NCI-H2107 treated with DMSO at 0.1 percent for 48 hours (cell line): ENCODE results near the gene P2RY6.

ENCODE experiments used
- DNase-seq: peaks from one replicate; lab custom pipeline; 2025; ENCODE audit not compliant: unreplicated experiment; lab: John Stamatoyannopoulos, UW

Gene P2RY6

DNA sequence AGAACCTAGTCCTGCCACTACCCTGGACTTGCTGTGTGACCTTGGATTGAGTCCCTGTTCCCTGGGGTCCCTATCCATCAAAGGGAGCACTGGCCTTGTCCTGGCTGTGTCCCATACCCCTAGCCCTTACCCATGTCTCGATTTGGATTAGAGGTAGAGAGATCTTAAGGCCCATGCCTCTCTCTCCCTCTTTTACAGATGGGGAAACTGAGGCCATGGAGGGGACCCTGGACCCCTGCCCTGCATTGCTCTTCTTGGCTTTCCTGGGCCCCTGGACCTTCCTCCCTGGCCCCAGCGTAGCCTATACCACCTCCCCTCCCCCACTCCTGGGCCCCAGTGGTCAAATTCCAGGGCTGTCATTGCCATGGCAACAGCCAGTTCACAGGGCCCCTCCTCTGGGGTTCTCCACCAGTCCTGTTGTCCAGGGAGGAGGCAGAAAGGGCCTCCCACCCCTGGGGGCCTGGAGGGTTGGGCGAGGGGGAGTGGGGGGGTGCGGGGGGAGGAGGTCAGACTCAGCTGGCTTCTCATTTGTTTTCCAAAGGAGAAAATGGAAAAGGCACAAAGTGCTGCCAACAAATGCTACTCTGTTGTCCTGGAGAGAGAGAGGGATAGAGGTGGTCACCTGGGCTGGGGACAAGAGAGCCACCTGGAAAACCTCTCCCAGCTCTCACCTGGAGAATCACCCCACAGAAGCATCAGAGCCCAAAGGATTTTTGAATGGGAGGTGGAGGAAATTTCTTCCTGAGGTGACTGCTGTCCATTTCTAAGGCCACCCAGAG, 59.2 kb downstream of the P2RY6 start:
- DNase-seq, result no peak

DNA sequence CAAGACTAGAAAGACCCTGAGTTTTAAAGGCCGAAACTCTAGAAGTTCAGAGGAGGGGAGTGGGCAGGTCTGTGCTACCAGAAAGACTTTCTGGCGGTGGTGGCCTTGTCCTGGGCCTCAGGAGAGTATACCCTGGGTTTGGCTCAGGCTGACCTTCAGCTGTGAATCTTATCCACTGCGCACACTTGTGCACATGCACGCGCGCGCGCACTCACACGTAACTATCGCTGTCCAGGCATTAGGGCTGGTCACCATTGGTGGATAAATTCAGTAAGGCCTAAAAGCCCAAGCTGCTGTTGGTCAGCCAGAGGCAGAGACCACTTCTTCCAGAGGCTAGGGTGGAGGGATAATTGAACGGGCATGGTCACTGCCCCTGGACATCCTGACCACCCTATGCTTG, 61.0 kb downstream of the P2RY6 start:
- DNase-seq, result no peak

DNA sequence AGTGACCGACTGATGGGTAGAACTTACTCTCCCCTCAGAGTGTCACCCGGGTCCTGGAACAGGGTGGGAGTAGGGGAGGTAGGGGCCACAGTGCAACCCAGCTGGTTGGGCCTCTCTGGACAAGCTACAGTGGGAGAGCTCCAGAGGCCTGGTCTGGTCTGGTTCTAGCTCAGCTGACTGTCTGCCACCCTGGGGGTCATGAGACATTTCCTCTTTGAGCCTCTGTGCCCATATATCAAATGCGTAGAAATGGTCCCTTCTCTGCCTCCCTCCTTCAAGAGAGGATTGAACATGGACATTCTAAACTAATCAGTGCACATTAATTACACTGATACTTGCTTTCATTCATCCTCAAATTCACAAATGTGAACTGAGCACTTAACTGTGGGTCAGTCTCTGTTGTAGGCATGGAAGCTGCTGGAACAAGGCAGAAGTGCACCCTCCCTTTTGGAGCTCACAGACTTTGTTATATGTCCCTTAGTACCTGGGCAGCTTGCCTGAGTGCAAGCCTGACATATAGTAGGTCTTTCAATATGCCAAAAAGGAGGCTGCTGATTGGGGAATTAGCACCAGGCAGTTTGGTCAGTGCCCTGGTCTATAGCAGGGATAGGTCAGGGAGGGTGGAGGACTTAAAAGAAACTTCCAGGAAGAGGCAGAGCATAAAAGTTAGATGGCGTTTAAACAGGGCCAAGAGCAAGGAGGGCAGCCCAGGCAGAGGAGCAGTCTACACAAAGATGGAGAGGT, 61.7 kb downstream of the P2RY6 start:
- DNase-seq, result no peak

DNA sequence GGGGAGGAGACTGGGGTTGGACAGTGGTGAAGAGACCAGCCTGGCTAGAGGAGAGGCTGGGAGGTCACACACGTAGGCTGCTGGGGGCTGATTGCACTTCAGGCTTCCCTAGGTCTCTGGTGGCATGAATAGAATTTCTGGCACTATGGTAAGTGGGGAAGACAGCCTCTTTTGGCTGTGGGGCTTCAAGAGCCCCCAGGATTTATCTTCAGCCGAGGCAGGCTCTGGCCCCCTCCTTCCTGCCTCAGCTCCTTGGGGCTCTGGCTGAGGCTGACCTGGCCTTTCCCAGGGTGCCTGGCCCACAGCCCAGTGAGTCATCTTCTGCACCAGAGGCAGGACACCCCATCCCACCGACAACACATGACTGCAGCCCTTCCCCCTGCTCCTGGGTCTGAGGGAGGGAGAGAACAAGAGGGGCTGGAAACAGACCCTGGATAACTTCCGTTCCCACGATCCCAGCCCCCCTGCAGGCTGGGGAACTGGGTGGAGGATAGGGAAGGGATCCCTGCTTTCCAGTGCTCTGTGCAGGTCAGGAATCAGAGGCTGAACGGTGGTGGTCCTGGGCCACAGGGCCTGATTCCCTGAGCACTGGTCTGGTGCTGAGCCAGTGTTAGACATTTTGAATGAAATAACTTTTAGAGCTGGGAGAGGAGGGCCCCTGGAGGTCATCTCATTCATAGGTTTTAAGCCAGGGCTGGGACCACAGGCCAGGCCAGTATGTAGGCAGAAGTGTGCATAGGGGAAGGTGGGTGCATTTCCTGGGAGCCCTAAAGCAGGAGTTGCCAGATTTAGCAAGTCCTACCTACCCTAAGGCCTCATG, 62.5 kb downstream of the P2RY6 start:
- DNase-seq, result no peak

DNA sequence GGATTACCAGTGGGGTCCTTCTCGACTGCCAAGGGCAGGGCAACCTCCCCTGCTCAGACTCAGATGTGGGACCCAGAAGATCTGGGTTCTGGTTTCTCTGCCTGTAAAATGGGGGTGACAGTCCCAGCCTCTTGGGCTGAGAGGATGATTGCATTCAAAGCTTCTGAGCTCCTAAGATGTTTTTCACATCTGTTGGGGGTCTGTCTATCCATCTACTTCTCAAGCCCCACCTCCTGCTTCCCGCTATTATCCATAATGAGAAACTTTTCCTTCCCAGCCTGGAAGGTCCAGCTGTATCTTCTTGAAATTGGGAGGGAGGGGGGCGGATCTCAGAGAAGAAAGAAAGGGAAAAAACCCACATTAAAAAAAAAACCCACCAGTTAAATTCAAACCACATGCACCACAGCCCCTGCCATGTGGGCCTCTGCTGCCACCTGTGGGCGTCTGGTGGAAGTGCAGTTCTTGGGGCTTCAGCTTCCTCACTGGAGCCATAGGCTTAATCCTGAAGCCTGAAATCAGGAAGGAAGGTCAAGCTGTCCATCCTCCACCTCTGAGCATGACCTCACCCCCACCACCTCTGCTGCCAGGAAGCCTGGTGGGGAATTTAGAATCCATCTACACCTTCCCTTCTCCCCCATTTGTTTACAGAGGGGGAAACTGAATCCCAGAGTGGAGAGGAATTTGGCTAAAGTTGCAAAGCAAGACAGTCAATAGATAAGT, 63.2 kb downstream of the P2RY6 start:
- DNase-seq, result peak; percentile 62

DNA sequence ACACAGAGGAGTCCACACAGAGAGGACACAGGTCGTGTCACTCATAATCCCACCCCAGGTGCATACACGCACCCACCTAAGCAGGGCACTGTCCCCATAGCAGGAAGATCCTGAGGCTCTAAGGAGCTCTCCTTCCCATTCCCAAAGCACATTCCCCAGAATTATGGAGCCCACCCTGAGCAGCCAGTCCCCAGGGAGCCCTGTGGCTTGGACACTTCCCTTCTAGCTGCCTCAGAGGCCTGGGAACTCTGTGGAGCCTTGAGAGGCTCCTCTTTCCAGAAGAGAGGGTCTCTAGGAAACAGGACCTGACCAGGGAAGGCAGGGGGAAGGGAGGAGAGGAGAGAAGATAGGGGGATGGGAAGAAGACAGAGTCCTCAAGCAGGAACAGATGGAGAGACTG, 65.7 kb downstream of the P2RY6 start:
- no peak for DNase-seq

DNA sequence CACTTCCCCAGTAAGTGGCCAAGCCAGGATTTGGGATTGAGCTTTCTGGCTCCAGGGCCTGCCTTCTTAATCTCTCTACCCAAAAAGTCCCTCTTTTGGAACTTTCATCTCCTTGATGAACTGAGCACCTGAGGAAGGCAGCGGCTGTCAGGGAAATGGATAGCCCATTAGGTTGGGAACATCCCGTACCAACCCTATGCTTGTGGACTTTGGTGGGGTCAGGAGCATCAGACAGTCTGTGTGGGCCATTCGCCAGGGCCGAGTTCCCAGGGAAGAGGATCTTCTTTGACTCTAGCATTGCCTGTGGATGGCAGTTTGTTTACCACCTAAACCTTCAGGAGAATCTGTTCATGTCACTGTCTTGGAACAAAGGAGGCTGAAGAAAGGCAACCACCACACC, 66.1 kb downstream of the P2RY6 start:
- no peak for DNase-seq

DNA sequence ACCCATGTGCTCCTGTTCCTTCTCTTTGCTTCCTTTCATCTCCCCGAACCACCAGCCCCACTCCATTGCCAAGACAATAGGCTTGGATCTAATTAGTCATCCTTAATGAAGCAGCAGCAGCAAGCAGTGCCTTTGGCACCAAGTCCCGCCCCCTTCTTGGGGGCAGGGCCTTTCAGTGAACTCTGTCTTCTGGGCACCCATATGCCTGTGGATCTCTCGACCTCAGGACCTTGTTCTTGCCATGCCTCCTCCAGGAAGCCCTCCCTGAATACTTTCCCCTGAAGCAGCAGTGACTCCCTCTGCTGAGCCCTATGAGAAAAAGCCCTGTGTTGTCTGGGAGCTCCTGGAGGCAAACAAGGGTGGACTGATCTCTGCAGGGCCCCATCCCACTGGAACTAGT, 68.0 kb downstream of the P2RY6 start:
- DNase-seq, result no peak

DNA sequence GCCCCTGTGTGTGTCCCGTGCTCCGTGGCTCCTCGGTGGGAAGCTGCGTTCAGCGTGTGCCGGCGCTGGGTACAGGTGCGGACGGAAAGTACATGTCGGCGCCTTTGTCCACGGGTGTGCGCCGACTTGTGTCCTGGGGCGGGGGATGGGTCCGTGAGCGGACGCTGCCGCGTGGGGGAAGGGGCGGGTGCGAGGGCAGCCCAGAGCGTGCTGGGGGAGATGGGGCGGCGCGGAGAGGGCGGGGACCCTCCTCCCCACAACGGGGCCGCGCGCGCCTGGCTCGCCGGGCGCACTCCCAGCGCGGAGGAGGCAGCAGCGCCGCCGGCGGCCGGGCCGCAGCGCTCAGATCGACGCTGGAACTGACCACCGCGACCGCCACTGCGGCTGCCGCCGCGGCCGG, 70.5 kb downstream of the P2RY6 start:
- no peak for DNase-seq

DNA sequence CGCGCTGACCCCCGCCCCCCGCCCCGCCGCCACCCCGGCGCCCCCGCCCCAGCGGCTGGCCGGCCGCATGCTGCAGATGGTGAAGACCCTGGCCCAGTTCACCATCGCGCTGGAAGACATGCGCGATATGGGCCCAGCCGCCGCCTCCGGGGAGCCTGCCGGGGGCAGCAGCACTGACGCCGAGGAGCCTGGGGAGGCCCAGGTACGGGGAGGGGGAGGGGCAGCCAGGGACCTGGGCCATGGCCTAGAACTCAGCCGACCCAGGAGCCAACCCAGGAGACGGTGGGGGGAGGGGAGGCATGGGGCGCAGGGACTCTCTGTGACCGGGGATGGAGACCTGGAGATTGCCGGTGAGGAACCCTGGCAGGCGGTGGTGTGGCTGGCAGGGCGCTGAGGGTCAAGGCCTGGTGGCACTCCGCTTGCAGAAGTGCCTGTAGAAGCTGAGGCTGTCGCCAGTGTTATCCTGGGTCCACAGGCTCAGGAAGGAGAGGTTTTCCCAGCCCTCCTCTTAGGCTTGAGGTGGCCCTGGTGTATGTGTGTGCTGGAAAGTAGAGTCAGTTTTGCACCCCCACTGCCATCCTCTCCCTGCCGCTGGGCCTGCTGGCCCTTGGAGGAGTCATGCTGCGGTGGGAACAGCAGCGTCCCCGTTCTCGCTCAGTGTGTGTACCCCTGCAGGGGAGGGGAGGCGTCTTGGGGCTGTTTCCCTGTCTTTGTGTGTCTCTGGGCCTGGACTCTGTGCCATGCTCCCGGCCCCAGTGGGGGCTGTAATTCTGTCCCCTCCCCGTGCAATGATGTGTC, 71.1 kb downstream of the P2RY6 start:
- no peak for DNase-seq

DNA sequence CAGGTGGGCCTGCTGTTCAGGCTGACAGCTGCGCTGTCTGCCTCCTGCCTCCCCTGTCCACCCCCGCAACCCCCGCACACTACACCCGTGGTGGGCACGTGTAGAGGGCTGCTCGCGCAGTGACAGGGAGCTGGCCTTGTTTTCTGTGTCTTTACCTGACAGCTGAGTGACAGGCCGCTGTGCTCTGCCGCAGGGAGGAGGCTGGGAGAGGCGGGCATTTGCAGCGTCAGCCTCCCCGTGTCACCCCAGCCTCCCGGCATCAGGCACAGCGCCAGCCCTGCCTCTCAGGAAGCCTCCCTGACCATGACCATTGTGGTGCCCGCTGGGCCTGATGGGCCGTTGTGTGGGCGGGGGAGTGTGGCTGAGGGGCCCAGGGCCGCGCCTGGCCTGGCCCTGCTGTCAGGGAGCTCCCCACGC, 72.1 kb downstream of the P2RY6 start:
- no peak for DNase-seq

DNA sequence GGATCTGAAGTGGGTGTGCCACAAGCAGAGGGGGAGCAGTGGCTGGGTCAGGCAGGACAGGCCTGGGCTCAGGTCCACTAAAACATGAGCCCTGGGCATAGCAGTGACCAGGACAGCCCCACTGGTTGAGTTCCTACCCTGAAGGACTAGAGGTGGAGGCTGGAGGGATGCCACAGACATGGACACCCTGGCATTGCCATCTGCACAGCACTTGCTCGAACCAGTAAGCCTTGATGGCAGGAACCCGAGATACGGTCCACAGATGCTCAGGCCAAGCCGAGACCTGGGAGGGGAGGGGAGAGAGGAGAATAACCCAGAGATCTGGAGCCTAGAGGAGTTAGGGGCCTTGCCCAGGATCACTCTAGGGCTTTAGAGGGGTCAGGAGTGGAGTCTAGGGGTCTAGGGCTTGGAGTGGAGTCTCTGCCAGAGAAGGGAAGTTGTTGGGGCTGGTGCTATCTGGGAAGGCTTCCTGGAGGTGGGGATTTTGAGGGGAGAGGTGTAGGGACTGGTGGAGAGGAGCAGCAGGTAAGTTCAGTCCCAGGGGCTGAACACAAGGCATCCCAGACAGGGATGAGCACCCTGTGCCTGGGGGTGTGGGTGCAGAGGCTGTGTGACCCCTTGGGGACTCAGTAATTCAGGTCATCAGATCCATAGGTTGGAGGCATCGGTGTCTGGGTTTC, 73.5 kb downstream of the P2RY6 start:
- DNase-seq, result no peak

DNA sequence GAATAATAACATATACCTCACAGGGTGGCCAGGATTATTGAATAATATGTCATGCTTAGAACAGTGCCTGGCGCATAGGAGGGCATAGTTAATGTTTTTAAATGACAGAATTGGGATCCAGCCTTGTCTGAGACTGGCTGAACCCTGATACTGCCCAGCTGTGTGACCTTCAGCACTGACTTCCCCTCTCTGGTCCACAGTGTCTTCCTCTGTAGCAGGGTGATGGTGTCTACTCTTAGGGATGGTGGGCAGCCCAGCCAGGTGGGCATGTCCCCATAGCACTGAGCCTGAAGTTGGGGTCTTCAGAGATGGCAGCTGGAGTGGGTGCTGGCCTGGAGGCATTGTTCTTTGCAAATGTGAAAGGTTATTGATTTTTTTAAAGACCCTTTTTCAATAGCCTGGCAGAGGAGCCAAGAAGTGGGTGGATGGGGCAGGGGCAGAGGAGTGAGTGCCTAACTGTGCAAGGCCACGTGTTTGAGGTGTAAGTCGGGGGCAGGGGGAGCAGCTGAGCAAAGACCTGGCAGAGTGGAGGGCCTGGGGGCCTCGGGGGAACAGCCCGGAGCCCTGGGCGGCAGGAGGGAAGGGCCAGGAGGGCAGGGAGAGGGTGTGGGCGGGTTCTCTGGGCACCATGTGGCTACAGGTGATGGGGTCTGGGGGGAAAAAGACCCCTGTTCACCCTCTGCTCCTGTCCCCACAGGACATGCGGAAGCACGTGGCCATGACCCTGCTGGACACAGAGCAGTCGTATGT, 74.2 kb downstream of the P2RY6 start:
- DNase-seq, result no peak

DNA sequence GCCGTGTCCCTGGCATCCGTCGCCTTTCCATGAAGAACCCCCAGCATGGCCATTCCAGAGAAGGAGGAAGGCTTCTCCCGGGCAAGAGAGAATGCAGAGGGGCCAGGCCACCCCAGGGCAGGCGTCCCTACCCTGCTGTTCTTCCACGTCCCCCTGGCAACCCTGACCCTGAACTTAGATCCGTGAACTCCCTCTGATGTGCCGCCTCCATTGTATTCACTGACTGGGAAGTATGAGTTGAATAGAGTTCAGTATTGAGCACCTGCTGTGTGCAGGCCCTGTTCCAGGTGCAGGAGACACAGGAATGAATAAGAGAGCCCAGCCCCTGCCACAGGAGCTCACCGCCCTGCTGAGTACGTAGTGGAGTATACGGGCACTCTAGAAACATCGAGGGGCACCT, 74.9 kb downstream of the P2RY6 start:
- DNase-seq, result peak; percentile 16
